Chondrocyte (in vitro differentiated cells): Measurements from ENCODE around the gene FAM216A. TPM values are rescaled to one million over a fixed set of nuclear protein-coding genes. Genes with fewer than 3 reads are reported as not detected.
A peak's percentile ranks its signal among the peaks of the same experiment; 100 is the strongest.
"Not testable (repeated sequence)": the region's sequence is repeated elsewhere in the genome, so short reads cannot be mapped to it uniquely, and the experiment has no call there.

Experiments used
- DNase-seq: peaks from one replicate; pipeline ENCODE4 v3.0.0; 2021; ENCODE audit warnings: mixed read lengths, low spot score
- H3K27ac Mint-ChIP-seq: one replicate; pipeline ENCODE4 v1.8.0; 2021; ENCODE audit warnings: mild to moderate bottlenecking, moderate library complexity, mixed read lengths; ENCODE audit not compliant: unreplicated experiment
- H3K27me3 Mint-ChIP-seq: 2 replicates; pipeline ENCODE4 v1.8.0; 2021; ENCODE audit warnings: low read depth, mixed read lengths
- H3K36me3 Mint-ChIP-seq: 2 replicates; pipeline ENCODE4 v1.8.0; 2021; ENCODE audit warnings: low read depth, mixed read lengths
- H3K4me1 Mint-ChIP-seq: 2 replicates; pipeline ENCODE4 v1.8.0; 2021; ENCODE audit warnings: low read depth, mild to moderate bottlenecking, mixed read lengths
- H3K4me3 Mint-ChIP-seq: one replicate; pipeline ENCODE4 v1.8.0; 2021; ENCODE audit warnings: mild to moderate bottlenecking, moderate library complexity, mixed read lengths; ENCODE audit not compliant: unreplicated experiment
- H3K9me3 Mint-ChIP-seq: 2 replicates; pipeline ENCODE4 v1.8.0; 2021; ENCODE audit warnings: low read depth, mixed read lengths
- CTCF ChIP-seq: fragments of 200-600 bp; sonication (generic); IDR thresholded peaks from 2 replicates; pipeline ENCODE4 v1.5.0; 2021; ENCODE audit warnings: antibody characterized with exemption, mild to moderate bottlenecking, moderate library complexity
- long read RNA-seq: library from polyadenylated mRNA; stranded (forward); transcript quantifications from one replicate; pipeline ENCODE4 v2.0.0, GENCODE V29; 2021
- total RNA-seq: library from RNA; stranded (reverse); gene quantifications from 3 replicates; pipeline ENCODE4 v1.2.1, GENCODE V29; 2021

The FAM216A gene, protein sequence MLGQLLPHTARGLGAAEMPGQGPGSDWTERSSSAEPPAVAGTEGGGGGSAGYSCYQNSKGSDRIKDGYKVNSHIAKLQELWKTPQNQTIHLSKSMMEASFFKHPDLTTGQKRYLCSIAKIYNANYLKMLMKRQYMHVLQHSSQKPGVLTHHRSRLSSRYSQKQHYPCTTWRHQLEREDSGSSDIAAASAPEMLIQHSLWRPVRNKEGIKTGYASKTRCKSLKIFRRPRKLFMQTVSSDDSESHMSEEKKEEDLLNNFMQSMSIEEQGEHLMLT
- total RNA-seq = 5.8 to 6.8 TPM (median 6.0 TPM) in 3 replicates
- long read RNA-seq, transcript FAM216A-201 (7 exons, 1,582 nt) = major isoform, 11 of 17 reads
- long read RNA-seq, partial matches to known transcripts = 0 of 17 reads
- long read RNA-seq, other reads (novel, unspliced or antisense) = 6 of 17 reads

DNA sequence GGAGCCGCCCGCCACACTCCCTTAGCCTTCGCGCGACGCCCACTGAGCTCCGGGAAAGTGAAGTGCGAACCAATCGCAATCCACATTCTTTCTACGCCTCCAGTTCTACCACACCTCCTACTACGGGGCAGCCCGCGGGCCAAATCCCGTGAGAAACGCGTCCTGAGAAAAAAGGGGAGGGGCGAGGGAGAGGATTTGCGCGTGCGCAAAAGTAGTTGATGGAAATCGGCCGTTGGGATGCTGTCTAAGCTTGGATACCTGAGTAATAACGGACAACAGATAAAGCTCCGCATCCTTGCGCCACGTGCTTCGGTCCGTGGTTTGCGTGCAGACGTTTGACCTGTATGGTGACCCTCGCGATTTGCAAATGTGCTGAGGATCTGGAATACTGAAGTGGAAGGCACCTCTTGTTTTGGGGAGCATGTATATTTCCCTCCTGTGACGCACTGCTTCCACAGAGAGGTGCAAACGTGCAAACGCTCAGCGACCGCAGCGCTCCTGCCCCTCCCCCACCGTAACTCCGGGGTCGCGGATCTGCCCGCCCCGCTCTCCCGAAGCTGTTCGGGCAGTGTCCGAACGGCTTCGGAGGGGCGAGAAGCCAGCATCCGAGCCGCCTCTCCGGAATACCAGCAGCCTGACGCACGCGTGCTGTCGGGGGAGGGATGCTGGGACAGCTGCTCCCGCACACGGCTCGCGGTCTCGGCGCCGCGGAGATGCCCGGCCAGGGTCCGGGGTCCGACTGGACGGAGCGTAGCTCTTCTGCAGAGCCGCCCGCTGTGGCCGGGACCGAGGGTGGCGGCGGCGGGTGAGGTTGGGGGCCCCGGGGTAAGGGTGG, at the start of gene FAM216A, which contains the start of gene GPN3:
Gene FAM216A, plus strand, starts transcription at position 632 of the 835 bp plus-strand sequence. Its CDS starts 31 bp downstream, at position 663.
Gene GPN3, minus strand, starts transcription at position 44 of the 835 bp plus-strand sequence. CDS start 54 bp downstream, outside the sequence.
- Mint-ChIP-seq H3K27ac (peak within 1 kb of the TSS; percentile 98), H3K9me3 (no peaks in the 10 kb centered on the region), H3K27me3 (no peaks in the 10 kb centered on the region), H3K4me3 (peak within 1 kb of the TSS; percentile 98), H3K4me1 (peaks cover 32% of the 10 kb centered on the region), H3K36me3 (no peaks in the 10 kb centered on the region)
- DNase-seq = peak; percentile 97
- TF ChIP-seq CTCF = no peak

- DNase-seq, H3K27ac Mint-ChIP-seq, H3K27me3 Mint-ChIP-seq, H3K4me3 Mint-ChIP-seq, H3K36me3 Mint-ChIP-seq, H3K9me3 Mint-ChIP-seq, H3K4me1 Mint-ChIP-seq: not testable (repeated sequence)
Observed at GRCh38 chr12:110420644-110421043, 48.0 kb upstream of the FAM216A start.

DNA sequence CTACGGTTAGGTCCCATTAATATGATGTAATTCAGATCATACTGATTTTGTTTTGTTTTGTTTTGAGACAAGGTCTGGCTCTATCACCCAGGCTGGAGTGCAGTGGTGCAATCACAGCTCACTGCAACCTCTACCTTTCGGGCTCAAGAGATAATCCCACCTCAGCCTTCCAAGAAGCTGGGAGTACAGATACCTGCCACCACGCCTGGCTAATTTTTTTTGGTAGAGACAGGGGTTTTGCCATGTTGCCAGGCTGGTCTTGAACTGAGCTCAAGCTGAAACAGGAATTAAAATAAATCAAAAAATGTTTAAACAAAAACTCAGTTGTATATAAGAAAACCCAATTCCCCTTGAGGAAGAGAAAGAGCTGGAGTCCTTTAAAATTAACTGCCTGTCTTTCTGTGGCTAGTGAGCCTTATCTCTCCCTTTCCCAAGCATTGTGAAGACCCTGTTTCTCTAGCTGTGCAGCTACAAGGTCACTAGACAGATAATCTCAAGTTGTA, 47.4 kb upstream of the FAM216A start:
- TF ChIP-seq CTCF = no peak
- no peak overlapping the region for H3K27ac Mint-ChIP-seq
- H3K9me3 Mint-ChIP-seq = no peaks in the 10 kb centered on the region
- H3K4me1 Mint-ChIP-seq = peaks cover 7% of the 10 kb centered on the region
- H3K36me3 Mint-ChIP-seq = no peaks in the 10 kb centered on the region
- DNase-seq = no peak
- H3K27me3 Mint-ChIP-seq = no peaks in the 10 kb centered on the region
- H3K4me3 Mint-ChIP-seq = no peak overlapping the region

DNA sequence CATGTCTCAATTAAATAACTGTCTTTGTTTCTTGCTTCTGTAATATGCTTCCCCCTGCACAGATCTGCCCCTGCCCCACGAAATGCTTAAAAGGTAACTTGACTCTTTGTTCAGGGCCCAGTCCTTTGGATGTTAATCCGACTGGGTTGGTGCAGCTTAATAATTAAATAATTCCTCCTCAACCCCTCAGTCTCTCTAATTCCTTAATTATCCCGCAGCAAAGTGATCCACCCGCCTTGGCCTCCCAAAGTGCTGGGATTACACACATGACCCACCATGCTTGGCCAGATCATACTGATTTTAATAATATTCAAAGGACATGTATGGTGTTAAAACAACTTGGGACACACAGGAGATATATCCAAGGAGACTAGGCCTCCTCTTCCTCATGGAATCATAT, 46.9 kb upstream of the FAM216A start:
- Mint-ChIP-seq H3K27ac (no peak overlapping the region), H3K36me3 (no peaks in the 10 kb centered on the region), H3K27me3 (no peaks in the 10 kb centered on the region), H3K9me3 (no peaks in the 10 kb centered on the region), H3K4me3 (no peak overlapping the region), H3K4me1 (peaks cover 7% of the 10 kb centered on the region)
- TF ChIP-seq CTCF = no peak
- DNase-seq = no peak

GRCh38 chr12:110424237-110424636, 44.4 kb upstream of the FAM216A start:
- Mint-ChIP-seq H3K9me3 (no peaks in the 10 kb centered on the region), H3K4me3 (no peak overlapping the region), H3K4me1 (peaks cover 7% of the 10 kb centered on the region), H3K36me3 (no peaks in the 10 kb centered on the region), H3K27ac (no peak overlapping the region), H3K27me3 (no peaks in the 10 kb centered on the region)
- no peak for TF ChIP-seq CTCF
- DNase-seq = no peak
